ENCODE data around the gene AIG1.

The AIG1 gene

GRCh38 chr6:143055213-143055612 lies 5.5 kb upstream of the AIG1 start:
- DNase-seq: no peak
- Histone ChIP-seq H3K9me3 (ENCODE audit: control extremely low read depth in 1 of 5, control insufficient read depth in 4 of 5, insufficient read depth in 2 of 5, low read depth in 1 of 5, low read length in 4 of 5) (no peaks in the 10 kb centered on the region), H3K27ac (ENCODE audit: insufficient read depth in 1 of 2, low read depth in 1 of 2, low read length in 2 of 2, poor library complexity in 1 of 2, severe bottlenecking in 2 of 2) (no peak overlapping the region), H3K27me3 (replicated peaks in 2 of 5; ENCODE audit: control insufficient read depth in 4 of 5, insufficient read depth in 5 of 5, low read length in 4 of 5) (no peaks in the 10 kb centered on the region), H3K4me1 (ENCODE audit: control extremely low read depth in 1 of 4, control insufficient read depth in 4 of 4, insufficient read depth in 4 of 4, low read length in 3 of 4) (peaks cover 3 to 16% (median 9%) of the 10 kb centered on the region in 4 experiments), H3K4me3 (ENCODE audit: control insufficient read depth in 1 of 7, extremely low read depth in 1 of 7, insufficient read depth in 4 of 7, low read depth in 2 of 7, low read length in 6 of 7) (no peak overlapping the region), H3K36me3 (ENCODE audit: control insufficient read depth in 4 of 4, insufficient read depth in 4 of 4, low read length in 3 of 4) (no peaks in the 10 kb centered on the region)
- WGBS (ENCODE audit: insufficient coverage): 100% methylated on average over 1 of the region's 2 CpGs
- CTCF ChIA-PET: interaction anchor here (1.0 kb wide), 1 partner anchor 11 kb away, joined by 3 read pairs; no protein-coding TSS in a partner anchor
- POLR2A ChIA-PET: no interaction called here

GRCh38 chr6:143055891-143056290 lies 4.8 kb upstream of the AIG1 start:
- no peak for DNase-seq
- WGBS (ENCODE audit: insufficient coverage): 100% methylated on average over 4 of the region's 4 CpGs
- Histone ChIP-seq H3K9me3 (ENCODE audit: control extremely low read depth in 1 of 5, control insufficient read depth in 4 of 5, insufficient read depth in 2 of 5, low read depth in 1 of 5, low read length in 4 of 5) (no peaks in the 10 kb centered on the region), H3K4me1 (ENCODE audit: control extremely low read depth in 1 of 4, control insufficient read depth in 4 of 4, insufficient read depth in 4 of 4, low read length in 3 of 4) (peaks cover 3 to 16% (median 10%) of the 10 kb centered on the region in 4 experiments), H3K36me3 (ENCODE audit: control insufficient read depth in 4 of 4, insufficient read depth in 4 of 4, low read length in 3 of 4) (no peaks in the 10 kb centered on the region), H3K27ac (ENCODE audit: insufficient read depth in 1 of 2, low read depth in 1 of 2, low read length in 2 of 2, poor library complexity in 1 of 2, severe bottlenecking in 2 of 2) (no peak overlapping the region), H3K27me3 (replicated peaks in 2 of 5; ENCODE audit: control insufficient read depth in 4 of 5, insufficient read depth in 5 of 5, low read length in 4 of 5) (no peaks in the 10 kb centered on the region), H3K4me3 (ENCODE audit: control insufficient read depth in 1 of 7, extremely low read depth in 1 of 7, insufficient read depth in 4 of 7, low read depth in 2 of 7, low read length in 6 of 7) (no peak overlapping the region)
- CTCF ChIA-PET: interaction anchor here (1.0 kb wide), 1 partner anchor 12 kb away, joined by 3 read pairs; no protein-coding TSS in a partner anchor
- POLR2A ChIA-PET: no interaction called here

- peak in 1 of 3 donors; percentile 30 for DNase-seq
- ChIA-PET POLR2A (interaction anchor here (2.2 kb wide), 1 partner anchor 114 kb away, joined by 11 read pairs; the partner anchor contains the start of gene HIVEP2), CTCF (interaction anchor here (2.0 kb wide), 1 partner anchor 12 kb away, joined by 4 read pairs; no protein-coding TSS in a partner anchor)
- Histone ChIP-seq H3K9me3 (ENCODE audit: control extremely low read depth in 1 of 5, control insufficient read depth in 4 of 5, insufficient read depth in 2 of 5, low read depth in 1 of 5, low read length in 4 of 5) (no peaks in the 10 kb centered on the region), H3K36me3 (ENCODE audit: control insufficient read depth in 4 of 4, insufficient read depth in 4 of 4, low read length in 3 of 4) (no peaks in the 10 kb centered on the region), H3K27me3 (replicated peaks in 2 of 5; ENCODE audit: control insufficient read depth in 4 of 5, insufficient read depth in 5 of 5, low read length in 4 of 5) (no peaks in the 10 kb centered on the region), H3K4me3 (ENCODE audit: control insufficient read depth in 1 of 7, extremely low read depth in 1 of 7, insufficient read depth in 4 of 7, low read depth in 2 of 7, low read length in 6 of 7) (no peak overlapping the region), H3K27ac (ENCODE audit: insufficient read depth in 1 of 2, low read depth in 1 of 2, low read length in 2 of 2, poor library complexity in 1 of 2, severe bottlenecking in 2 of 2) (no peak overlapping the region), H3K4me1 (ENCODE audit: control extremely low read depth in 1 of 4, control insufficient read depth in 4 of 4, insufficient read depth in 4 of 4, low read length in 3 of 4) (peaks cover 3 to 16% (median 13%) of the 10 kb centered on the region in 4 experiments)
- WGBS (ENCODE audit: insufficient coverage): 100% methylated on average over 3 of the region's 7 CpGs
Measured at GRCh38 chr6:143058987-143059386, 1.7 kb upstream of the AIG1 start.

- peak overlapping the region; percentile 67 to 87 (median 80) for H3K4me3 ChIP-seq (ENCODE audit: control insufficient read depth in 1 of 7, extremely low read depth in 1 of 7, insufficient read depth in 4 of 7, low read depth in 2 of 7, low read length in 6 of 7)
- H3K27me3 ChIP-seq (replicated peaks in 2 of 5; ENCODE audit: control insufficient read depth in 4 of 5, insufficient read depth in 5 of 5, low read length in 4 of 5): no peaks in the 10 kb centered on the region
- ChIA-PET CTCF (interaction anchor here (2.0 kb wide), 2 partner anchors 13 to 367 kb away, joined by 4 to 6 read pairs; no protein-coding TSS in a partner anchor), POLR2A (interaction anchor here (0.5 to 2.2 kb wide), 2 partner anchors 115 to 908 kb away, joined by 5 to 11 read pairs; partner anchors contain the start of gene HIVEP2)
- no peaks in the 10 kb centered on the region for H3K9me3 ChIP-seq (ENCODE audit: control extremely low read depth in 1 of 5, control insufficient read depth in 4 of 5, insufficient read depth in 2 of 5, low read depth in 1 of 5, low read length in 4 of 5)
- H3K36me3 ChIP-seq (ENCODE audit: control insufficient read depth in 4 of 4, insufficient read depth in 4 of 4, low read length in 3 of 4): no peaks in the 10 kb centered on the region
- peak overlapping the region; percentile 42 to 82 for H3K27ac ChIP-seq (ENCODE audit: insufficient read depth in 1 of 2, low read depth in 1 of 2, low read length in 2 of 2, poor library complexity in 1 of 2, severe bottlenecking in 2 of 2)
- DNase-seq: peak; percentile 27 to 86 (median 79)
- peaks cover 3 to 18% (median 13%) of the 10 kb centered on the region in 4 experiments for H3K4me1 ChIP-seq (ENCODE audit: control extremely low read depth in 1 of 4, control insufficient read depth in 4 of 4, insufficient read depth in 4 of 4, low read length in 3 of 4)
- 4% methylated on average over 7 of the region's 8 CpGs for WGBS (ENCODE audit: insufficient coverage)
Measured at GRCh38 chr6:143059663-143060353, 881 bp upstream of the AIG1 start.

GRCh38 chr6:143060354-143060805 lies 309 bp upstream of the AIG1 start:
- WGBS (ENCODE audit: insufficient coverage): 0% methylated on average over 25 of the region's 52 CpGs
- H3K27ac ChIP-seq (ENCODE audit: insufficient read depth in 1 of 2, low read depth in 1 of 2, low read length in 2 of 2, poor library complexity in 1 of 2, severe bottlenecking in 2 of 2): peak overlapping the region; percentile 42 to 82
- DNase-seq: peak; percentile 87 to 97 (median 96)
- peak overlapping the region; percentile 67 to 87 (median 80) for H3K4me3 ChIP-seq (ENCODE audit: control insufficient read depth in 1 of 7, extremely low read depth in 1 of 7, insufficient read depth in 4 of 7, low read depth in 2 of 7, low read length in 6 of 7)
- POLR2A ChIA-PET: interaction anchor here (0.5 to 2.2 kb wide), 2 partner anchors 115 to 909 kb away, joined by 5 to 11 read pairs; partner anchors contain the start of gene HIVEP2
- H3K9me3 ChIP-seq (ENCODE audit: control extremely low read depth in 1 of 5, control insufficient read depth in 4 of 5, insufficient read depth in 2 of 5, low read depth in 1 of 5, low read length in 4 of 5): no peaks in the 10 kb centered on the region
- H3K4me1 ChIP-seq (ENCODE audit: control extremely low read depth in 1 of 4, control insufficient read depth in 4 of 4, insufficient read depth in 4 of 4, low read length in 3 of 4): peaks cover 3 to 18% (median 13%) of the 10 kb centered on the region in 4 experiments
- no peaks in the 10 kb centered on the region for H3K36me3 ChIP-seq (ENCODE audit: control insufficient read depth in 4 of 4, insufficient read depth in 4 of 4, low read length in 3 of 4)
- H3K27me3 ChIP-seq (replicated peaks in 2 of 5; ENCODE audit: control insufficient read depth in 4 of 5, insufficient read depth in 5 of 5, low read length in 4 of 5): no peaks in the 10 kb centered on the region
- CTCF ChIA-PET: interaction anchor here (2.0 kb wide), 2 partner anchors 13 to 368 kb away, joined by 4 to 6 read pairs; no protein-coding TSS in a partner anchor

GRCh38 chr6:143061597-143062385 lies 1.1 kb downstream of the AIG1 start:
- ChIA-PET POLR2A (no interaction called here), CTCF (no interaction called here)
- peak overlapping the region in 1 of 2 experiments; percentile 78 for H3K27ac ChIP-seq (ENCODE audit: insufficient read depth in 1 of 2, low read depth in 1 of 2, low read length in 2 of 2, poor library complexity in 1 of 2, severe bottlenecking in 2 of 2)
- H3K9me3 ChIP-seq (ENCODE audit: control extremely low read depth in 1 of 5, control insufficient read depth in 4 of 5, insufficient read depth in 2 of 5, low read depth in 1 of 5, low read length in 4 of 5): no peaks in the 10 kb centered on the region
- H3K4me1 ChIP-seq (ENCODE audit: control extremely low read depth in 1 of 4, control insufficient read depth in 4 of 4, insufficient read depth in 4 of 4, low read length in 3 of 4): peaks cover 3 to 18% (median 13%) of the 10 kb centered on the region in 4 experiments
- H3K4me3 ChIP-seq (ENCODE audit: control insufficient read depth in 1 of 7, extremely low read depth in 1 of 7, insufficient read depth in 4 of 7, low read depth in 2 of 7, low read length in 6 of 7): peak overlapping the region in 5 of 7 experiments; percentile 75 to 87 (median 81)
- H3K27me3 ChIP-seq (replicated peaks in 2 of 5; ENCODE audit: control insufficient read depth in 4 of 5, insufficient read depth in 5 of 5, low read length in 4 of 5): no peaks in the 10 kb centered on the region
- no peaks in the 10 kb centered on the region for H3K36me3 ChIP-seq (ENCODE audit: control insufficient read depth in 4 of 4, insufficient read depth in 4 of 4, low read length in 3 of 4)
- WGBS (ENCODE audit: insufficient coverage): 94% methylated on average over 3 of the region's 3 CpGs
- no peak for DNase-seq

Measured in common myeloid progenitor, CD34-positive (primary cell).